HTERT RPE-1 (cell line): ENCODE results near the gene PRKAR2B.
"Not testable (repeated sequence)": the region's sequence is repeated elsewhere in the genome, so short reads cannot be mapped to it uniquely, and the experiment has no call there.

Experiments
- in situ Hi-C: fragments of 300-500 bp; cut with MboI; formaldehyde crosslinking; loops from 4 replicates; pipeline ENCODE4 v1.14.3; 2020; ENCODE audit warnings: low sequenced_read_pairs

The PRKAR2B gene

GRCh38 chr7:107115114-107115513, 70.6 kb downstream of the PRKAR2B start:
- in situ Hi-C loops, result no loop called here

GRCh38 chr7:107115762-107116540, 71.4 kb downstream of the PRKAR2B start:
- in situ Hi-C loops, result no loop called here

DNA sequence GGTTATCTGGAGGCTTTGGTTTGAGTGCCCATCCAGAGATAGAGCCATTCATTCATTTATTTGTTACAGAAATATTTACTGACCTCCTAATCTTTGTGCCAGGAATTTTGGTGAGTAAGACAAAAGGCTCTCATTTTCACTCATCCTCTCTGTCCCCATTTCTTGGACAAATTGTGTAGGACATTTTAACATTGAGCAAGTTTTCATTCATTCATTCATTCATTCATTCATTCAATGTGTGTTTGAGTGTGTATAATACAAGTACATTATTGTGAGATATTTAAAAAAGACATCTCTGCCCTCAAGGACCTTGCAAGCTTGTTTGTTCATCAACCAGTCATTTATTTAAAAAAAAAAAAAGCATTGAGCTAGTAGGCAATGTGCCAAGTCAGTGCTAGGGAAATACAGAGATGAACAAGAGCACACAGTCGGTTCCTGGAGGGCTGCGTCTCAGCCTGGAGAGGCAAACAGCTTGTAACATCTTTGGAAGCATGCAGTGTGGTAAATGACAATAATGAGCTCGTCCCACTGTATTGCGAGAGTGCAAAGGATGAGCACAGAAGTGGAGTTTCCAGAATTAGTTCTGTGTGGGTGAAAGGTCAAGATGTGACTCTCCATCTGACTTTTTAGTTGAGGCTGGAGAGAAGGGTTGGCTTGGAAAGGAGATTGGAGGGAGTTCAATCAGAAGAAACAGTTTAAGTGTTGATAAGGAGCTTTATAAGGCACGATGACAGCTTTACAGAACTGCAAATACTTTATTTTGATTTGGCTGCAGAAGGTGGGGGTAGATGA, 73.8 kb downstream of the PRKAR2B start:
- in situ Hi-C loops, result no loop called here

DNA sequence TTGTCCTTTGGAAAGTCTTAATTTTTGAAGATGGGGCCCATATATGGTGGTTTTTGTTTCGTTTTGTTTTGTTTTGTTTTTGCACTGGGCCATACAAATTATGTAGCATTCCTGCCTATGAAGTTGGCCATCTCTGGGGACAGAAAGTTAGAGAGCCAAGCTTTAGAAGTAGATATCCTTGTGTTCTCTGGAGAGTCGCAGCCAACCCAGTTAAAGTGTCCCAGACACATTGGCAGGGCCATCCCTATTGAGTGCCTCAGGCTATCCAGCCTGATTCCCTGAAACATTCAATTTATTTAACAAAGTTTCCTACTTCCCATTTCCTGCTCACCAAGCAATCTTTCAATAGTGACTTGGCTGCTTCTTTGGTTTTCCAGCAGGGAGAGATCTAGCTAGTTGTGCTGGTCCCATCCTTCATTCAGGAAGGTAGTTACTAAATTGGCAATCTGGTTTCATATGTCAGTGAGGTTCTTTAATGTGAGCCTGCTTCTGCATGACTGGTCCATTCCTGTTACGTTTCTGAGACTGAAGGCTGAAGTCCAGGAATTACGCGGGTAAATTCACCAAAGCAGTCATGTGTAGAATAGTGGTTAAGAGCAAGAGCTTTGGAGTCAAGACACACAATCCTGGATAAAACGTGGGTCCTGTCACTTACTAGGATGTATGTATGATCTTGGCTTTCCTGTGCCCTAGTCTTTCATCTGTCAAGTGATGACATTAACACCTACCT, 75.0 kb downstream of the PRKAR2B start:
- in situ Hi-C loops, result no loop called here

DNA sequence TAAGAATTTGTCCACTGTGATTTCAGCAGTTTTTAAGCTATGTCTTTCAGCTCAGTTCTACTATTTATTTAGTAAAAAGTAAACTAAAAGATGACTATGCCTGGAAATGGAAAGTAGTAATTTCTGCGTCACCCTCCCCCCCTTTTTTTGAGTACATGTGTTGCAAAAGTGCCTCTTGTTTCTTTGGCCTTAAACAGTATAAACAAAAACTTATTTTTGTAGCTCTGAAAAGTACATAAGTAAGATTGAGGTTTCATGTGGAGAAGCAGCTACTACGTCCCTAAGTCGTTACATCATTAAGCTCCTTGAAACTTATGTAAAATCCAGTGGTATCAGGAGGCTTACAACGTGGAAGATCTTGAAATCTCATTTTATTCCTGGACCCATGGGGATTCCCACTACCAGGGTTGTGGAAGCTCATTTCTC, 78.0 kb downstream of the PRKAR2B start:
- in situ Hi-C loops, result no loop called here

DNA sequence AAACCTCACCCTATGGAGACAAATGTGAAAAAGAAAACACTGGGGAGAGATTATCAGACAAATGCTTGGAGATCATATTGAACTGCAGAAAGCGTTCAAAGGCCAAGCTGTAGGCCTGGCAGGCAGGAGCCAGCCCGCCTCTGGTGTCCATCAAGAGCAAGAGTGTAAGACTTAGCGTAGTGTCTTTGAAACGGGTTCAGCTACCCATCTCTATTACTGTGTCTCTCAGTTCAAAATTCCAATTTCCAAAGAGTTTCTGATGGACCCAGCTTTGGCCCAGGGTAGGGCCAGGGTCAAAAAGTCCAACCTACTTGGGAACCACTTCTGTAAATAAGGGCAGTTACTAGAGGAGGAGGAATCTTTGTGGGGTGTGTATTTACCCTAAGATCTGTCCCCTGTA, 78.9 kb downstream of the PRKAR2B start:
- in situ Hi-C loops, result no loop called here

DNA sequence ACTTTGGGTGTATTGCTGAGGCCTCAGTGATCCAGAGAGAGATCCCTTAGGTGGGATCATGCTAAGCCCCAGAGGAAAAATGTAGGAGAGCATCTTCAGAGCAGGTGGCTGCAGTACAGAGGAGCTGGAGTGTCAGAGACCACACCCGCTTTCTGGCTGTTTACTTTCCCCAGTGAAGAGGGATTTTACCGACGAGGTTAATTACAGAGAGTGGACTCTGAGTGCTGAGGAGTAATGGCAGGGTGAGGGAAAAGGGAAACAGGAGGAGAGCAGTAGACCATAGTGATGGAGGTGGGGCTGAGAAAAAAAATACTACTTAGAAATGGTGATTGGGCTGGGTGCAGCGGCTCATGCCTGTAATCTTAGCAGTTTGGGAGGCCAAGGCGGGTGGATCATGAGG, 81.0 kb downstream of the PRKAR2B start:
- in situ Hi-C loops, result no loop called here

GRCh38 chr7:107128217-107128616, 83.7 kb downstream of the PRKAR2B start:
- in situ Hi-C loops, result no loop called here

- in situ Hi-C loops, result no loop called here
Measured at GRCh38 chr7:107128748-107129147, 84.2 kb downstream of the PRKAR2B start.

DNA sequence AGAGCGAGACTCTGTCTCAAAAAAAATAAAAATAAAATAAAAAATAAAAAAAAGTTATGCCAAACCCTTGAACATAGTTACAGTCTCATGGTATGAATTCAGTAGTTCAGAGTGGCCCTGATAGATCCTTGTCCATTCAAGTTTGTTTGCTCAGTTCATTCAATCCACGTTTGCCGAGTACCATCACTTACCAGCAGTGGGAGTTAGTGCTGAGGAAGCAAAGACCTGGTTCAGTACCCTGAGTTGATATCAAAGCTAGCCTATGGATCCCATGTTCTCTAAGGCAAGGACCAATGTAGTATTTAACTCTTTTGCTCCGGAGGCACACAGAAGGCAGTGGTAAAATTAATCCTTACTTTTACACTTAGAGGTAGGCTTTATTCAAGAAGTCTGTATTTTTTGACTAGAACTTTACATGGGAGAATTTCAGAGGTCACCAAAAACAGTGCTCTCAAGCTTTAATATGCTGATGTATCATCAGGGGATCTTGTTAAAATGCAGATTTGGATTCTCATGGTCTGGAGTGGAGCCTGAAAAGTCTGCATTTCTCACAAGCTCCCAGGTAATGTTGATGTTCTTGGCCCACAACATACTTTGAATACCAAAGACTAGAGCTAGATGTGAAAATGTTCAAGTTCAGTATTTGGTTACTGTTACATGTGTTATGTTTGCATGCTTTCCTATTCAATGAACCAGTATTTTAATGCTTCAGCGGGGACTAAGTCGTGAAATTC, 86.1 kb downstream of the PRKAR2B start:
- in situ Hi-C loops, result no loop called here

DNA sequence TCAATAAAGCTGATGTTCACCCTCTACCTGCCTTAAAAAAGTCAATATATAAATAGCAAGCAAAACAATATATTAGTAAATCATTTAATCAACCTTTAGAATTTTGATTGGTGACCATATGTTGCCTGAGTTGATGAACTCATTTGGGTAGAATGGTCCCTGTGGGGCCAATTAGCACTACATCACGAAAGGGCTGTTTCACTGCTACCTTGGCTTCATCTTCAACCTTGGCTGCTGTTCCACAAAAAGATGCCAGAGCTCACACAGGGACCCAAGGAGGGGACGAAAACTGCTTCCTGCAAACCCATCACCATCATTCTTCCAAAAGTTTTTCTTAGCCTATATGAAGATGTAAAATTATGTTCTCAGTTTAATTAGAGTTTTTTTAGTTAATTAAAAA, 88.9 kb downstream of the PRKAR2B start:
- in situ Hi-C loops, result no loop called here

- in situ Hi-C loops, result no loop called here
Measured at GRCh38 chr7:107138696-107139420, 94.4 kb downstream of the PRKAR2B start.

DNA sequence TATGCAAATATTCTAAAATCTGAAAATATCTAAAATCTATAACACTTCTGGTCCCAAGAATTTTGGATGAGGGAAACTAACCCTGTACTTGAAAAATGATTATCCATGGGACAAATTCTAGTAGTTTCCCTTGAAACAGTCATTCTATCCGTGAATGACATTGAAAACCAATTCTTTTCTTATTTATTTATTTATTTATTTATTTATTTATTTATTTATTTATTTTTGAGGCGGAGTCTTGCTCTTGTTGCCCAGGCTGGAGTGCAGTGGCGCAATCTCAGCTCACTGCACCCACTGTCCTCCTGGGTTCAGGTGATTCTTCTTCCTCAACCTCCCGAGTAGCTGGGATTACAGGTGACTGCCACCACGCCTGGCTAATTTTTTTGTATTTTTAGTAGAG, 99.4 kb downstream of the PRKAR2B start:
- in situ Hi-C loops, result not testable (repeated sequence)

DNA sequence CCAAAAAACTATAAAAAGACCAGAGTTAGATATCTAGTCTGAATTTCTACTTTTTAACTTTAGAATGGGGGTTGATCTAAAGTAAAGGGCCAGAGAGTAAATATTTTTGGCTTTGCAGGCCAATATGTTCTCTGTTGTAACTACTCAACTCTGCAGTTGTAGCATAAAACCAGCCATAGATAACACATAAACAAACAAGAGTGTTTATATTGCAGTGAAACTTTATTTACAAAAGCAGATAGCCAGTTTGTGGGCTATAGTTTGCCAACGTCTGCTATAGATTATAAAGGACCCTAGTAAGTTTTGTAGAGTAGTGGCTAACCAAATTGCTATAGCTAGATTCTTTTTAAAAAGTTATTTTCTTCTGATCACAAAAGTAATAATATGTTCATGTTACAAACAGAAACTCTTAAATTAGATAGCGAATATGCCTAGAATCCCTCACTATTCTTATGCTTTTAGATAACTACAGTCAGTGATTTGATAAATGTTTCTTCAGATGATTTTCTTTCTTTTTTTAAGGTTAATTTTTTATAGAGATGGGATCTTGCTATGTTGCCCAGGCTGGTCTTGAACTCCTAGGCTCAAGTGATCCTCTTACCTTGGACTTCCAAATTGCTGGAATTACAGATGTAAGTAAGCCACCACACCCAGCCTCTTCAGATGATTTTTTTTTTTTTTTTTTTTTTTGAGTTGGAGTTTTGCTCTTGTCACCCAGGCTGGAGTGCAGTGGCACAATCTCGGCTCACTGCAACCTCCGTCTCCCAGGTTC, 100.7 kb downstream of the PRKAR2B start:
- in situ Hi-C loops, result no loop called here

DNA sequence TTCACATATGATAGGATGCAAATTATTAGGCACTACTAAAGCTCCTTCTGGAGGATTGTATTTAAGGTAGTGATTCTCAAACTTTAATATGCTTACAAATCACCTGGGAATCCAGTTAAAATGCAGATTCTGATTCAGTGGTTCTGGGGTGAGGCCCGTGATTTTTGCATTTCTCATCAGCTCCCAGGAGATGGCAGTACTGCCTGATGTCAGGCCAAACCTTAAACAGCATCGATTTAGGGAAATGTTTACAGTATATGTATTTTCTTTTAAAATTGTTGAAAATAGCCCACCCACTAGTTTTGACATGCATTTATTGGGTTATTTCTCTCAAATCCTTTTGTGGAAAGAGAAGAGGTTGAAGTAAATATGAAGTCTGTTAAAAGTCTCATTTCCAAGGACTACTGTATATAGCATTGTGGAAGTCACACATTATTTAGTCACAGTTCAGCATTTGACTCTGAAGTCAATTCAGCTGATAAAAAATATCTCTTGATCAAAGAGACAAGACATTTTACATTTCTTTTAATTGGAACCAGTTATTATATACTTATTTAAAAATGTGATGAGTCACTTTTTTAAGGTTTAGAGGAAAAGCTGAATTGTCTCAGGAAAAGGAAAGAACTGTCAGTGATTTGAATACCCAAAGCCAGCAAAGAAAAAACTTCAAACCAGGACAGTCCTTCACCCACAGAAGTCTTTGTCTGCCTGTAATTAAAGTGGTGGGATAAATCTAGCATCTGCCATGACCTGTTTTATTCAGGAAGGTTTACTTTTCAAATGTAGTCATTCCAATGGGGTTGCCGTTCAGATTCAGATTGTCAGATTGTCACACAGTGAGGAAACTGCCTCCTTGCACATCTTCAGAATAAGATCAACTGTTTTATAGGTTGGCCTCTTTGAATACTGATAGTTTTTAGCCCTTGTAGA, 103.2 kb downstream of the PRKAR2B start:
- in situ Hi-C loops, result no loop called here

GRCh38 chr7:107148721-107149120, 104.2 kb downstream of the PRKAR2B start:
- in situ Hi-C loops, result no loop called here

DNA sequence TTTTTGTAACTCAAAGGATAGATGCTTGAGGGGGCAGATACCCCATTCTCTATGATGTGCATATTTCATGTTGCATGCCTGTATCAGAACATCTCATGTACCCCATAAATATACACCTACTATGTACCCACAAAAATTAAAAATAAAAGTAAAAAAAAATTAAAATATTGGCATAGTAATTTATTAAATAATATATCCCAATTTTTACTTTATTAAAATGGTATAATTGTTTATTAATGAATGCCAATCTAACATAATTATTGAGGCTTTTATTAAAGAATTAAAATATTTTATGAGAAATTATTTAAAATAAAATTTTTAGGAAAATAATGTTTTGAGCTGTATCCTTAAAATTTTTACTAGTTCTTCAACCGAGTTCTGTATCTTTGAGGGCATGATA, 105.4 kb downstream of the PRKAR2B start:
- in situ Hi-C loops, result no loop called here

GRCh38 chr7:107150375-107151073, 106.0 kb downstream of the PRKAR2B start:
- in situ Hi-C loops, result no loop called here
